ENCODE results near the gene BACE2. TPM values are rescaled to one million over a fixed set of nuclear protein-coding genes. Genes with fewer than 3 reads are reported as not detected.

The BACE2 gene
- total RNA-seq, 1 donor from 2014 or later, result 82.8 TPM

DNA sequence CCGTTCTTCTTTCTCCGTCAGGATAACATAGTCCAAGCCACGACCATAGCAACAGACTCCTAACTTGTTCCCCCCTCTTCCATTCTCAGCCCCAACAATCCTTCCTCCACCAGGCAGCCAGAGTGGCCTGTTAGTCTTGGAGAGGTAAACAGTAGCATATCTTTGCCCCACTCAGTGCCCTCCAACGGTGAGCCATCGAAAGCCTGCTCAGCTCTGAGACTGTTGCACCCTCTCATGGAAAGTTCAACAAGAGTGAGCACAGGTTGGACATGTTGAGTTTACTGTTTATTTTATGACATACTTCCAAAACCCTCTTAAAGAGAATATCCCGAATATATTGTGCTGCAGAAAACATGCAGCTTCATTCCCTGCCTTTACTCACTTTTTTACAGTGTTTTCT is 30.1 kb upstream of the BACE2 start:
- no peak for TF ChIP-seq CTCF (IDR thresholded peaks at IDR 0.05; ENCODE audit: insufficient read depth, low read length, poor library complexity, severe bottlenecking)
- no peak overlapping the region for H3K4me3 ChIP-seq (ENCODE audit: low read depth, low read length)

GRCh38 chr21:41138711-41139110 is 29.2 kb upstream of the BACE2 start:
- no peaks in the 10 kb centered on the region for H3K36me3 ChIP-seq (ENCODE audit: control insufficient read depth, insufficient read depth, low read length)
- H3K4me3 ChIP-seq (ENCODE audit: low read depth, low read length), result no peak overlapping the region
- no peak for DNase-seq (ENCODE audit: low read depth)
- peaks cover 4% of the 10 kb centered on the region for H3K27me3 ChIP-seq (ENCODE audit: control insufficient read depth, insufficient read depth, low read length)
- TF ChIP-seq CTCF (IDR thresholded peaks at IDR 0.05; ENCODE audit: insufficient read depth, low read length, poor library complexity, severe bottlenecking), result no peak

More for the DNA sequence above, 30.1 kb upstream of the BACE2 start:
- H3K27me3 ChIP-seq (ENCODE audit: control insufficient read depth, insufficient read depth, low read length), result peaks cover 4% of the 10 kb centered on the region
- DNase-seq (ENCODE audit: low read depth), result no peak
- H3K36me3 ChIP-seq (ENCODE audit: control insufficient read depth, insufficient read depth, low read length), result no peaks in the 10 kb centered on the region

- DNase-seq (ENCODE audit: low read depth), result no peak
- Histone ChIP-seq H3K27me3 (ENCODE audit: control insufficient read depth, insufficient read depth, low read length) (peaks cover 4% of the 10 kb centered on the region), H3K4me3 (ENCODE audit: low read depth, low read length) (no peak overlapping the region), H3K36me3 (ENCODE audit: control insufficient read depth, insufficient read depth, low read length) (no peaks in the 10 kb centered on the region)
- no peak for TF ChIP-seq CTCF (IDR thresholded peaks at IDR 0.05; ENCODE audit: insufficient read depth, low read length, poor library complexity, severe bottlenecking)
Measured at GRCh38 chr21:41139275-41139674, 28.7 kb upstream of the BACE2 start.

DNA sequence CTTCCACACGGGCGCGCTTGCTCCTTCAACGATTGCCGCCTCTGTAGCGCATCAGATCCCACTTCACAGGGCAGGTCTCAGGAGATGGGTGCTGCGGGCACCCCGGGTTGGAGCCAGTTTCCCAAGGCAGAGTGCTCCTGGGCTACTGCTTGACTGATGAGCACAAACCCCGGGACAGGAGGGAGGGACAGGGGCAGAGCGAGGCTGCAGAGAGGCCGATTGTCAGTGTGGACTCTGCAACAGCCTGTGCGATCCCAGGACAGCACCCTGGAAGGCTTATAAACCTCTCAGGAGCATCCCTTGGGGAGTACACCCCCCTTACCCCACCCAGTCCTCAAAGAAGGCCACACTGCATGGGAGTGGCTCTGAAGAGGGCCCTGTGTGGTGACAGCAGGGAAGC is 28.0 kb upstream of the BACE2 start:
- no peak for TF ChIP-seq CTCF (IDR thresholded peaks at IDR 0.05; ENCODE audit: insufficient read depth, low read length, poor library complexity, severe bottlenecking)
- no peak overlapping the region for H3K4me3 ChIP-seq (ENCODE audit: low read depth, low read length)
- no peaks in the 10 kb centered on the region for H3K36me3 ChIP-seq (ENCODE audit: control insufficient read depth, insufficient read depth, low read length)
- DNase-seq (ENCODE audit: low read depth), result no peak
- H3K27me3 ChIP-seq (ENCODE audit: control insufficient read depth, insufficient read depth, low read length), result peaks cover 4% of the 10 kb centered on the region

DNA sequence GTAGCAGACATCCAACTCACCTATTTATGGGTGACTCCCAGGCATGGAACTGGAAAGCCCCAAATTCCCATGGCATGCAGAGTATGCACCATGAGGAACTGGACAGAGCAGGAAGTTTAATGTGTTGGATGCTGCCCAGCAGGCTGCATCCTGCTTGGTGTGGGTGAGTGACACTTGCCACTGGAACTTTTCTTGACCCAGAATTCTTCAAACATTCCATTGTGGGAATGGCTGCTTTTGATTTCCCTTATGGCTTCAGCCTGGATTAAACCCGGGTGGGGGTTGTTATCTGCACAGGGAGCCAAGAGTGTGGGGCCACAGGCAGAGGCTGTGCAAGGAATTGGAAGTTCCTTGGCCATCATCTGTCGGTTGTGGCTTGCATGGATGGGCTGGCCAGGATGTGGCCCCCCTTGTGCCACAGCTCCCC is 26.9 kb upstream of the BACE2 start:
- peak; percentile 16 for DNase-seq (ENCODE audit: low read depth)
- Histone ChIP-seq H3K36me3 (ENCODE audit: control insufficient read depth, insufficient read depth, low read length) (no peaks in the 10 kb centered on the region), H3K27me3 (ENCODE audit: control insufficient read depth, insufficient read depth, low read length) (no peaks in the 10 kb centered on the region), H3K4me3 (ENCODE audit: low read depth, low read length) (no peak overlapping the region)
- TF ChIP-seq CTCF (IDR thresholded peaks at IDR 0.05; ENCODE audit: insufficient read depth, low read length, poor library complexity, severe bottlenecking), result no peak

DNA sequence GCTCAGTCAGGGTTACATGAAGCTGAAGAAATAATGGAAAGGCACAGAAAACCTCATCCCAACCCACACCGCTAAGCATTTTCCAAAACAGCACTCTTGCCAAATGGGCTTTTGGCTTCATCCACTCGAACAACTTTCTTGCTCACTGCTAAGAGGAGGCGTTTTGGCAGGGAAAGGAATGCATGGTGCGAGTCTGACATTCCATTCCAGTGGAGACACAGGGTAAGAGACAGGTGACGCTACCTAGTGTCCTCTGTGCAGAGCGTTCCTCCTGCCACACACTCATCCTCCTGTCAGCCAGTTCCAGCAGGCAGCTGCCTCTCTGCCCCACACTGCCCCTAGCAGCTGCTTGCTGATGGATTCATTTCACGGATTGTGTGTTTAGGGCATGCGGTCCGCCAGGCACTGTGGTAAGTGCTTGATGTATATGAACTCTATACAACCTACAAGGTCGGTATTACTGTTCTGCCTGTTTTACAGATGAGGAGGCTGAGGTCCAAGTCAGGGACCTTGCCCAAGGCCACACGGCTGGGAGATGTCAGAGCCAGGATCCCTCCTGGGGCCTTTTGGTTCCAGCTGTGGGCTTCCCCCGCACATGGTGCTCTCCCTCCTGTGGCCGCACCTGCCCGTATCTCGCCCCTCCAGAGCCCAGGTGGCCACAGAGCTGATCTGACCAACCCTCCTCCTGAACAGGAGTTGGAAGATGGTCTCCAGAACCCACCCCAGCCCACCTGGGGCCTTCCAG is 25.7 kb upstream of the BACE2 start:
- DNase-seq (ENCODE audit: low read depth), result peak; percentile 37
- peak; percentile 6 for TF ChIP-seq CTCF (IDR thresholded peaks at IDR 0.05; ENCODE audit: insufficient read depth, low read length, poor library complexity, severe bottlenecking)
- no peak overlapping the region for H3K4me3 ChIP-seq (ENCODE audit: low read depth, low read length)
- no peaks in the 10 kb centered on the region for H3K36me3 ChIP-seq (ENCODE audit: control insufficient read depth, insufficient read depth, low read length)
- H3K27me3 ChIP-seq (ENCODE audit: control insufficient read depth, insufficient read depth, low read length), result peaks cover 2% of the 10 kb centered on the region

Data from kidney epithelial cell (primary cell).